HEK293 (cell line): Measurements from ENCODE around the gene TMEM255B.

Experiments
- CTCF ChIP-seq: fragments of 450-650 bp; formaldehyde crosslinking; IDR thresholded peaks from 2 replicates; pipeline ENCODE4 v1.5.1; 2016; ENCODE audit warnings: missing biosample characterization, missing genetic modification characterization
- REST ChIP-seq: fragments of 450-650 bp; formaldehyde crosslinking; IDR thresholded peaks from 2 replicates; pipeline ENCODE4 v1.5.1; 2016; ENCODE audit warnings: missing biosample characterization, missing genetic modification characterization
- ZBTB11 ChIP-seq: fragments of 450-650 bp; formaldehyde crosslinking; conservative IDR thresholded peaks from 2 replicates; pipeline ENCODE4 v1.5.1; 2016; ENCODE audit warnings: low read depth, missing biosample characterization, missing genetic modification characterization
- ZNF155 ChIP-seq: fragments of 450-650 bp; formaldehyde crosslinking; IDR thresholded peaks from 2 replicates; pipeline ENCODE4 v1.5.1; 2016; ENCODE audit warnings: missing biosample characterization, missing genetic modification characterization
- ZNF629 ChIP-seq: fragments of 450-650 bp; formaldehyde crosslinking; IDR thresholded peaks from 2 replicates; pipeline ENCODE4 v1.5.1; 2017; ENCODE audit warnings: missing biosample characterization, missing genetic modification characterization
- ZNF792 ChIP-seq: fragments of 450-650 bp; formaldehyde crosslinking; IDR thresholded peaks from 2 replicates; pipeline ENCODE4 v1.5.1; 2016; ENCODE audit warnings: missing biosample characterization, missing genetic modification characterization
- ZSCAN18 ChIP-seq: fragments of 450-650 bp; formaldehyde crosslinking; IDR thresholded peaks from 2 replicates; pipeline ENCODE4 v1.5.1; 2016; ENCODE audit warnings: missing biosample characterization, missing genetic modification characterization

GRCh38 chr13:113832205-113832604 is 73.2 kb downstream of the TMEM255B start:
- no peak for TF ChIP-seq CTCF (tag by site-specific recombination)
- TF ChIP-seq REST = no peak
- no peak for TF ChIP-seq ZNF629 (tag by site-specific recombination)
- no peak for TF ChIP-seq ZSCAN18 (tag by site-specific recombination)
- TF ChIP-seq ZNF792 (tag by site-specific recombination) = no peak
- TF ChIP-seq ZBTB11 (tag by site-specific recombination) = no peak
- no peak for TF ChIP-seq ZNF155 (tag by site-specific recombination)
